IMR-90 (cell line): ENCODE data around the gene AVPR2.

Experiments
- BHLHE40 ChIP-seq: fragments of 150-350 bp; IDR thresholded peaks from 2 replicates; pipeline ENCODE4 v1.6.1; 2016; ENCODE audit warnings: mild to moderate bottlenecking, low read depth, low read length
- CEBPB ChIP-seq: IDR thresholded peaks from 2 replicates; pipeline ENCODE4 v1.6.1; 2012; ENCODE audit warnings: low read depth, low read length, improper control_type of control experiment
- CHD1 ChIP-seq: IDR thresholded peaks from 2 replicates; pipeline ENCODE4 v1.6.1; 2012; ENCODE audit warnings: low read depth, low read length, improper control_type of control experiment
- FOS ChIP-seq: fragments of 150-350 bp; IDR thresholded peaks from 2 replicates; pipeline ENCODE4 v1.6.1; 2016; ENCODE audit warnings: low read depth, low read length
- MAFK ChIP-seq: IDR thresholded peaks from 2 replicates; pipeline ENCODE4 v1.6.1; 2012; ENCODE audit warnings: low read depth, low read length, improper control_type of control experiment
- MXI1 ChIP-seq: IDR thresholded peaks from 2 replicates; pipeline ENCODE4 v1.6.1; 2012; ENCODE audit warnings: low read depth, mild to moderate bottlenecking, low read length, moderate library complexity, borderline replicate concordance
- NFE2L2 ChIP-seq: fragments of 150-350 bp; IDR thresholded peaks from 2 replicates; pipeline ENCODE4 v1.6.1; 2016; ENCODE audit warnings: low read depth, mild to moderate bottlenecking, low read length
- POLR2A ChIP-seq: IDR thresholded peaks from 2 replicates; pipeline ENCODE4 v1.6.1; 2012; ENCODE audit warnings: mild to moderate bottlenecking, low read depth, low read length
- RAD21 ChIP-seq: IDR thresholded peaks from 2 replicates; pipeline ENCODE4 v1.6.1; 2012; ENCODE audit warnings: low read length, improper control_type of control experiment
- SMC3 ChIP-seq: fragments of 150-350 bp; IDR thresholded peaks from 2 replicates; pipeline ENCODE4 v1.6.1; 2016; ENCODE audit warnings: low read depth, mild to moderate bottlenecking, antibody characterized with exemption, low read length, moderate library complexity
- TF ChIP-seq, protein P1 (sequence below): conservative IDR thresholded peaks from 2 replicates; pipeline ENCODE4 v1.5.1; 2012; ENCODE audit warnings: mild to moderate bottlenecking, low read depth, low read length, improper control_type of control experiment
- TF ChIP-seq, protein P2 (sequence below): fragments of 150-350 bp; IDR thresholded peaks from 2 replicates; pipeline ENCODE4 v1.6.1; 2017; ENCODE audit warnings: mild to moderate bottlenecking, antibody characterized with exemption, low read length, low read depth
- TF ChIP-seq, protein P3 (sequence below): fragments of 150-350 bp; IDR thresholded peaks from 2 replicates; pipeline ENCODE4 v1.6.1; 2016; ENCODE audit warnings: low read depth, mild to moderate bottlenecking, low read length, moderate library complexity, borderline replicate concordance

DNA sequence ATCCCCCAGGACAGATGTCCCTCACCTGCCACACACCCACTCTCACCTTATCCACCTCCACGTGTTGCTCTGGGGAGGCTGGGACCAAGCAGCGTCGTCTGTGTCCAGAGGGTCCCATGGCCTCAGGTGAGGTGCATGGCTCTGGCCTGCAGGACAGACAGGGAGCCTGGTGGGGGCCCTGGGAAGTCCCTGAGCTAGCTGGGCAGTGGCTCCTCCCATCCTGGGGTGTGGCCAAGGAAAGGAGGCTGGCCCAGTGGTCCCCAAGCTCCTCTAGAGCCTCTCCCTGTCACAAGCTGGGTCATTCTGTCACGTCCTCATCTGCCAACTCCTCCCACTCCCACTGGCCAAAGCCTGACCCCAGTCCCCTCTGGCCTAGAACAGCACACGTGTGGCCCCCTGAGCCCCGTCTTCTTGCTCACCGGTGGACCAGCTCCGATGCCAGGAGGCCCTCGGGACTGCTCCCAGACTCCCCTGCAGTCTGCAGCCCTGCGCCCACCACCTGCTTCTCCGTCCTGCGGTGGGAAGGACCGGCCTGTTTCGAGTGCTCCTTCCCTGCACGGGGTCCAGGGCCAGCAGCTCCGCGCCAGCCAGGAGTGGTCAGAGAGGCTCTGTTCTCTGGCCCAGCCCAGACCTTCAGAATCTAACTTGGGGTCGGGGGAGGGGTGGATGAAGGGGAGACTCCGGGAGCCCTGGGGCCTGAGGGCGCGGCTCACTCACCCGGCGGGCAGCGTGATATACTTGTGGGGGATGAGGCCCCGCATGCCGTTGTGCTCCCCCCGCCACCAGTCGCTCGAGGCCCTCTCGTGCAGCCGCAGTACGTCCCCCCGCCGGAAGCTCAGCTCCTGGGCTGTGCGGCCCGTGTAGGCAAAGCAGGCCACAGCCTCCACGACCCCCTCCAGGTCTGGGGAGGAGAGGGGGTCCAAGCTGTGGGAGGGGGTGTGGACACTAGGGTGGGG, 4.8 kb downstream of the AVPR2 start:
- TF ChIP-seq RAD21: no peak
- no peak for TF ChIP-seq POLR2A
- TF ChIP-seq, protein P1, sequence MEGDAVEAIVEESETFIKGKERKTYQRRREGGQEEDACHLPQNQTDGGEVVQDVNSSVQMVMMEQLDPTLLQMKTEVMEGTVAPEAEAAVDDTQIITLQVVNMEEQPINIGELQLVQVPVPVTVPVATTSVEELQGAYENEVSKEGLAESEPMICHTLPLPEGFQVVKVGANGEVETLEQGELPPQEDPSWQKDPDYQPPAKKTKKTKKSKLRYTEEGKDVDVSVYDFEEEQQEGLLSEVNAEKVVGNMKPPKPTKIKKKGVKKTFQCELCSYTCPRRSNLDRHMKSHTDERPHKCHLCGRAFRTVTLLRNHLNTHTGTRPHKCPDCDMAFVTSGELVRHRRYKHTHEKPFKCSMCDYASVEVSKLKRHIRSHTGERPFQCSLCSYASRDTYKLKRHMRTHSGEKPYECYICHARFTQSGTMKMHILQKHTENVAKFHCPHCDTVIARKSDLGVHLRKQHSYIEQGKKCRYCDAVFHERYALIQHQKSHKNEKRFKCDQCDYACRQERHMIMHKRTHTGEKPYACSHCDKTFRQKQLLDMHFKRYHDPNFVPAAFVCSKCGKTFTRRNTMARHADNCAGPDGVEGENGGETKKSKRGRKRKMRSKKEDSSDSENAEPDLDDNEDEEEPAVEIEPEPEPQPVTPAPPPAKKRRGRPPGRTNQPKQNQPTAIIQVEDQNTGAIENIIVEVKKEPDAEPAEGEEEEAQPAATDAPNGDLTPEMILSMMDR: no peak
- TF ChIP-seq CEBPB: no peak
- TF ChIP-seq, protein P2, sequence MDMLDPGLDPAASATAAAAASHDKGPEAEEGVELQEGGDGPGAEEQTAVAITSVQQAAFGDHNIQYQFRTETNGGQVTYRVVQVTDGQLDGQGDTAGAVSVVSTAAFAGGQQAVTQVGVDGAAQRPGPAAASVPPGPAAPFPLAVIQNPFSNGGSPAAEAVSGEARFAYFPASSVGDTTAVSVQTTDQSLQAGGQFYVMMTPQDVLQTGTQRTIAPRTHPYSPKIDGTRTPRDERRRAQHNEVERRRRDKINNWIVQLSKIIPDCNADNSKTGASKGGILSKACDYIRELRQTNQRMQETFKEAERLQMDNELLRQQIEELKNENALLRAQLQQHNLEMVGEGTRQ: no peak
- TF ChIP-seq SMC3: no peak
- TF ChIP-seq MXI1: no peak
- TF ChIP-seq CHD1: no peak
- no peak for TF ChIP-seq FOS
- TF ChIP-seq NFE2L2: no peak
- TF ChIP-seq MAFK: no peak
- no peak for TF ChIP-seq BHLHE40
- TF ChIP-seq, protein P3, sequence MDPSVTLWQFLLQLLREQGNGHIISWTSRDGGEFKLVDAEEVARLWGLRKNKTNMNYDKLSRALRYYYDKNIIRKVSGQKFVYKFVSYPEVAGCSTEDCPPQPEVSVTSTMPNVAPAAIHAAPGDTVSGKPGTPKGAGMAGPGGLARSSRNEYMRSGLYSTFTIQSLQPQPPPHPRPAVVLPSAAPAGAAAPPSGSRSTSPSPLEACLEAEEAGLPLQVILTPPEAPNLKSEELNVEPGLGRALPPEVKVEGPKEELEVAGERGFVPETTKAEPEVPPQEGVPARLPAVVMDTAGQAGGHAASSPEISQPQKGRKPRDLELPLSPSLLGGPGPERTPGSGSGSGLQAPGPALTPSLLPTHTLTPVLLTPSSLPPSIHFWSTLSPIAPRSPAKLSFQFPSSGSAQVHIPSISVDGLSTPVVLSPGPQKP: no peak
